IPS DF 6.9 (cell line): ENCODE data around the gene IFNA13.

Experiments used
- DNase-seq: peaks from one replicate; pipeline ENCODE4 v3.0.0-alpha.2; 2013; ENCODE audit warnings: low read depth, low spot score
- H3K27ac ChIP-seq: one replicate; pipeline ENCODE4 v1.5.1; 2013; ENCODE audit warnings: low read length, control low read depth
- H3K27me3 ChIP-seq: 2 replicates; pipeline ENCODE4 v1.6.1; 2013; ENCODE audit warnings: mild to moderate bottlenecking, low read length; ENCODE audit not compliant: control insufficient read depth, insufficient read depth
- H3K36me3 ChIP-seq: 2 replicates; pipeline ENCODE4 v1.6.1; 2013; ENCODE audit warnings: low read length; ENCODE audit not compliant: control insufficient read depth, insufficient read depth
- H3K4me1 ChIP-seq: 2 replicates; pipeline ENCODE4 v1.6.1; 2013; ENCODE audit warnings: low read length; ENCODE audit not compliant: control insufficient read depth, insufficient read depth
- H3K4me3 ChIP-seq: 2 replicates; pipeline ENCODE4 v1.5.1; 2013; ENCODE audit warnings: mild to moderate bottlenecking, low read length
- H3K9me3 ChIP-seq: 2 replicates; pipeline ENCODE4 v1.6.1; 2013; ENCODE audit warnings: low read length, inconsistent platforms; ENCODE audit not compliant: control insufficient read depth, insufficient read depth
- WGBS: extraction: QIAGEN DNeasy Blood & Tissue Kit; methylation state at CpG from one replicate; pipeline ENCODE4 v1.1.7; 2013; ENCODE audit warnings: mixed read lengths, missing lambda C conversion rate; ENCODE audit not compliant: insufficient read length, insufficient coverage; 5-methylcytosine and 5-hydroxymethylcytosine counted together

Gene IFNA13

GRCh38 chr9:21367957-21368356, at the start of gene IFNA13:
Gene IFNA13, minus strand, starts transcription at chr9:21368057. Its CDS starts 47 bp downstream, at chr9:21368010.
- Histone ChIP-seq H3K27me3 (no peaks in the 10 kb centered on the region), H3K4me1 (no peaks in the 10 kb centered on the region), H3K27ac (no peak within 1 kb of the TSS), H3K36me3 (no peaks in the 10 kb centered on the region), H3K4me3 (no peak within 1 kb of the TSS), H3K9me3 (no peaks in the 10 kb centered on the region)
- no peak for DNase-seq
- WGBS, result no CpG with 5 or more reads among the region's 3 CpGs

GRCh38 chr9:21415493-21416267, 47.8 kb upstream of the IFNA13 start:
- Histone ChIP-seq H3K27ac (no peak overlapping the region), H3K4me1 (no peaks in the 10 kb centered on the region), H3K36me3 (no peaks in the 10 kb centered on the region), H3K9me3 (no peaks in the 10 kb centered on the region), H3K4me3 (no peak overlapping the region), H3K27me3 (no peaks in the 10 kb centered on the region)
- WGBS, result no CpG with 5 or more reads among the region's 5 CpGs
- no peak for DNase-seq

GRCh38 chr9:21414220-21414940, 46.5 kb upstream of the IFNA13 start:
- no peaks in the 10 kb centered on the region for H3K9me3 ChIP-seq

GRCh38 chr9:21413624-21414023, 45.8 kb upstream of the IFNA13 start:
- WGBS, result no CpG with 5 or more reads among the region's 5 CpGs
- Histone ChIP-seq H3K27ac (no peak overlapping the region), H3K4me1 (no peaks in the 10 kb centered on the region), H3K36me3 (no peaks in the 10 kb centered on the region), H3K9me3 (no peaks in the 10 kb centered on the region), H3K4me3 (no peak overlapping the region), H3K27me3 (no peaks in the 10 kb centered on the region)
- DNase-seq, result no peak

More at GRCh38 chr9:21414220-21414940, 46.5 kb upstream of the IFNA13 start:
- WGBS, result no CpG with 5 or more reads among the region's 2 CpGs
- Histone ChIP-seq H3K27ac (no peak overlapping the region), H3K36me3 (no peaks in the 10 kb centered on the region), H3K4me1 (no peaks in the 10 kb centered on the region), H3K4me3 (no peak overlapping the region), H3K27me3 (no peaks in the 10 kb centered on the region)
- DNase-seq, result no peak

- H3K4me1 ChIP-seq, result no peaks in the 10 kb centered on the region
- H3K36me3 ChIP-seq, result no peaks in the 10 kb centered on the region
- no peak for DNase-seq
- no peaks in the 10 kb centered on the region for H3K27me3 ChIP-seq
- no peak overlapping the region for H3K4me3 ChIP-seq
- no CpG with 5 or more reads among the region's 4 CpGs for WGBS
- H3K27ac ChIP-seq, result no peak overlapping the region
- H3K9me3 ChIP-seq, result no peaks in the 10 kb centered on the region
Measured at GRCh38 chr9:21413151-21413550, 45.3 kb upstream of the IFNA13 start.

GRCh38 chr9:21412107-21412506, 44.2 kb upstream of the IFNA13 start:
- H3K4me1 ChIP-seq, result no peaks in the 10 kb centered on the region
- DNase-seq, result no peak
- H3K27ac ChIP-seq, result no peak overlapping the region
- no peaks in the 10 kb centered on the region for H3K36me3 ChIP-seq
- no peaks in the 10 kb centered on the region for H3K9me3 ChIP-seq
- H3K27me3 ChIP-seq, result no peaks in the 10 kb centered on the region
- no peak overlapping the region for H3K4me3 ChIP-seq

- Histone ChIP-seq H3K27me3 (no peaks in the 10 kb centered on the region), H3K9me3 (no peaks in the 10 kb centered on the region), H3K36me3 (no peaks in the 10 kb centered on the region), H3K27ac (no peak within 1 kb of the TSS), H3K4me1 (no peaks in the 10 kb centered on the region), H3K4me3 (no peak within 1 kb of the TSS)
- no peak for DNase-seq
- WGBS, result no CpG with 5 or more reads among the region's 1 CpG
Measured at GRCh38 chr9:21408817-21409216, 41.0 kb upstream of the IFNA13 start, which contains the start of gene IFNA8. Gene IFNA8, plus strand, starts transcription at chr9:21409117. Its CDS starts 60 bp downstream, at chr9:21409177.

- Histone ChIP-seq H3K27ac (no peak overlapping the region), H3K4me1 (no peaks in the 10 kb centered on the region), H3K4me3 (no peak overlapping the region), H3K27me3 (peaks cover 1% of the 10 kb centered on the region; the same call in 1 of the 2 replicates), H3K9me3 (no peaks in the 10 kb centered on the region), H3K36me3 (no peaks in the 10 kb centered on the region)
- DNase-seq, result no peak
- no CpG with 5 or more reads among the region's 3 CpGs for WGBS
Measured at GRCh38 chr9:21404146-21404545, 36.3 kb upstream of the IFNA13 start.

- no peaks in the 10 kb centered on the region for H3K4me1 ChIP-seq
- DNase-seq, result peak; percentile 39
- H3K27ac ChIP-seq, result no peak overlapping the region
- no CpG with 5 or more reads among the region's 53 CpGs for WGBS
- peak overlapping the region; percentile 6; the same call in 1 of the 2 replicates for H3K4me3 ChIP-seq
- no peaks in the 10 kb centered on the region for H3K9me3 ChIP-seq
- H3K36me3 ChIP-seq, result no peaks in the 10 kb centered on the region
- peaks cover 1% of the 10 kb centered on the region; the same call in 1 of the 2 replicates for H3K27me3 ChIP-seq
Measured at GRCh38 chr9:21402386-21403251, 34.8 kb upstream of the IFNA13 start.

GRCh38 chr9:21399956-21400355, 32.1 kb upstream of the IFNA13 start:
- no peak for DNase-seq
- Histone ChIP-seq H3K36me3 (no peaks in the 10 kb centered on the region), H3K9me3 (no peaks in the 10 kb centered on the region), H3K27ac (no peak overlapping the region), H3K4me1 (no peaks in the 10 kb centered on the region; the same call in 1 of the 2 replicates), H3K4me3 (no peak overlapping the region), H3K27me3 (peaks cover 4% of the 10 kb centered on the region; the same call in 1 of the 2 replicates)
- WGBS, result no CpG with 5 or more reads among the region's 3 CpGs
